GM12878 (cell line): ENCODE measurements around the gene CINP. TPM values are rescaled to one million over a fixed set of nuclear protein-coding genes. Genes with fewer than 3 reads are reported as not detected.

Experiments
- ASH2L ChIP-seq: fragments of 300-600, 200-600 bp; sonication (generic); IDR thresholded peaks from 2 replicates; pipeline ENCODE4 v1.6.1; 2017; ENCODE audit warnings: low read depth, mild to moderate bottlenecking, borderline replicate concordance
- ATF2 ChIP-seq: IDR thresholded peaks from 2 replicates; pipeline ENCODE4 v1.6.1; 2012; ENCODE audit warnings: low read length, inconsistent platforms
- BCL3 ChIP-seq: IDR thresholded peaks from 2 replicates; pipeline ENCODE4 v1.6.1; 2011; ENCODE audit warnings: borderline replicate concordance, low read depth, mild to moderate bottlenecking, moderate library complexity, low read length; ENCODE audit not compliant: insufficient read depth, poor library complexity, severe bottlenecking
- CHD2 ChIP-seq: IDR thresholded peaks from 2 replicates; pipeline ENCODE4 v1.6.1; 2011; ENCODE audit warnings: low read depth, low read length, improper control_type of control experiment, borderline replicate concordance
- FOXK2 ChIP-seq: fragments of 450-650 bp; IDR thresholded peaks from 2 replicates; pipeline ENCODE4 v1.6.1; 2017; ENCODE audit warnings: mild to moderate bottlenecking, moderate library complexity
- HDGF ChIP-seq: fragments of 450-650 bp; IDR thresholded peaks from 2 replicates; pipeline ENCODE4 v1.6.1; 2016; ENCODE audit warnings: antibody characterized with exemption
- KLF5 ChIP-seq: fragments of 450-650 bp; IDR thresholded peaks from 2 replicates; pipeline ENCODE4 v1.6.1; 2014; ENCODE audit warnings: mild to moderate bottlenecking; ENCODE audit not compliant: partially characterized antibody
- MEF2A ChIP-seq: IDR thresholded peaks from 2 replicates; pipeline ENCODE4 v1.6.1; 2011; ENCODE audit warnings: low read depth, mild to moderate bottlenecking, low read length, moderate library complexity; ENCODE audit not compliant: insufficient read depth
- NFIC ChIP-seq: IDR thresholded peaks from 2 replicates; pipeline ENCODE4 v1.6.1; 2012; ENCODE audit warnings: low read depth, mild to moderate bottlenecking, inconsistent platforms, low read length, moderate library complexity
- NR2F1 ChIP-seq: fragments of 450-650 bp; conservative IDR thresholded peaks from 2 replicates; pipeline ENCODE4 v1.6.1; 2017; ENCODE audit warnings: mild to moderate bottlenecking
- PAX8 ChIP-seq: fragments of 450-650 bp; IDR thresholded peaks from 2 replicates; pipeline ENCODE4 v1.6.1; 2017; ENCODE audit warnings: mild to moderate bottlenecking, moderate library complexity
- SPI1 ChIP-seq: IDR thresholded peaks from 2 replicates; pipeline ENCODE4 v1.6.1; 2011; ENCODE audit warnings: low read depth, mild to moderate bottlenecking, low read length, moderate library complexity, borderline replicate concordance; ENCODE audit not compliant: insufficient read depth
- TARDBP ChIP-seq: IDR thresholded peaks from 2 replicates; pipeline ENCODE4 v1.6.1; 2016; ENCODE audit warnings: borderline replicate concordance
- TCF7 ChIP-seq: IDR thresholded peaks from 2 replicates; pipeline ENCODE4 v1.6.1; 2014; ENCODE audit warnings: antibody characterized with exemption, borderline replicate concordance
- WRNIP1 ChIP-seq: IDR thresholded peaks from 2 replicates; pipeline ENCODE4 v1.6.1; 2011; ENCODE audit warnings: low read depth, low read length, improper control_type of control experiment, borderline replicate concordance
- ZNF217 ChIP-seq: fragments of 450-650 bp; IDR thresholded peaks from 2 replicates; pipeline ENCODE4 v1.6.1; 2017; ENCODE audit warnings: antibody characterized with exemption, mild to moderate bottlenecking
- ZNF24 ChIP-seq: fragments of 450-650 bp; IDR thresholded peaks from 2 replicates; pipeline ENCODE4 v1.6.1; 2017; ENCODE audit warnings: antibody characterized with exemption, mild to moderate bottlenecking
- polyA plus RNA-seq, 11 experiments: library from polyadenylated mRNA; depleted of rRNA in 4 of 11; unstranded in 6 of 11; stranded (reverse) in 5 of 11; fragments of >200 nt; fragmentation: Nextera tagmentation in 4 of 11; fragmentation: Illumina TruSeq in 1 of 11; extraction: Ambion mirVana in 4 of 11; extraction: Trizol in 1 of 11; gene quantifications; 1 replicate in 1 of 11; 2 replicates in 10 of 11; pipeline versions ENCODE4 v1.2.1 to v1.2.3, GENCODE V29; 2011 to 2016; ENCODE audit warnings: inconsistent platforms in 2 of 11, missing spikeins in 2 of 11, low read depth in 1 of 11
- total RNA-seq, 4 experiments: library from RNA; depleted of rRNA in 3 of 4; stranded (reverse); fragments of >200 nt in 3 of 4; fragmentation: Illumina TruSeq in 1 of 4; extraction: Trizol in 1 of 4; gene quantifications; 2 replicates each; pipeline versions ENCODE4 v1.2.1 to v1.2.3, GENCODE V29; 2013 to 2021

The CINP gene
- total and polyA plus RNA-seq, 10 of the 15 experiments (the other 5 are each of a cell fraction or from before 2014, with no cell fraction given) = 45.4 to 73.3 (median 52.9) TPM

GRCh38 chr14:102316743-102317563 is 45.7 kb downstream of the CINP start (continued):
- TF ChIP-seq TCF7 (peak; percentile 61), HDGF (no peak), ATF2 (no peak), BCL3 (no peak), CHD2 (peak; percentile 27; the same call in 1 of the 2 replicates), NFIC (peak; percentile 40; the same call in 1 of the 2 replicates), WRNIP1 (no peak), ZNF217 (0 out of 2 replicates have a peak, but pooled peaks have one; percentile 31), MEF2A (0 out of 2 replicates have a peak, but pooled peaks have one; percentile 35), PAX8 (no peak), TARDBP (peak; percentile 98), ZNF24 (peak; percentile 99), SPI1 (0 out of 2 replicates have a peak, but pooled peaks have one; percentile 1), NR2F1 (peak; percentile 86), ASH2L (0 out of 2 replicates have a peak, but pooled peaks have one; percentile 15), FOXK2 (no peak), KLF5 (peak; percentile 76)
- TF ChIP-seq, all 136 proteins: peak for 61
